ENCODE data around the gene CLEC1A.
"Not testable (repeated sequence)": the region's sequence is repeated elsewhere in the genome, so short reads cannot be mapped to it uniquely, and the experiment has no call there.

The CLEC1A gene

DNA sequence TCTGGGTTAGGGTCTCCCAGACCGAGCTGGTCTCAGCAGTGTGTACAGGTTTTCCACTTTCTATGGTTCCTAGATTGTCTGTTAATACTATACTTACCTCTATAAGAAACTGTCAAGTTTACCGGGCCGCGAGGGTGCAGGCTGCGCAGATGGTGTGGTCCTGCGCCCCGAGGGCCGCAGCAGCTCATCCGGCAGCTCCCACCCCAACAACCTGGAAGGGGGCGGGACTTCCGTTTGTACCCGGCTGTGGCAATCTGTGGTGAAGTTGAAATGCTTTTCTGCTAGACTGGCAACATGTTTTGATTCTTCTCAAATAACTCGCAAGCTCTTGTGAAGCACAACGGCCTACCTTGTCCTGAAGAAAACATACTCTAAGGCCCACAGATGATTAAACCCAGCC lies 68.3 kb downstream of the CLEC1A start, which contains the start of gene CLEC9A:
Gene CLEC9A (plus strand): TSS at position 237 of the 400 bp plus-strand sequence. CDS start 22,006 bp downstream, outside the sequence.
- Histone ChIP-seq H4K8ac (ENCODE audit: low read depth, low read length) (no peak within 1 kb of the TSS), H3K23ac (ENCODE audit: low read length) (no peak within 1 kb of the TSS), H2BK5ac (ENCODE audit: low read depth, low read length, poor library complexity) (no peak within 1 kb of the TSS), H3K9me3 (ENCODE audit: insufficient read depth, low read depth, low read length) (no peaks in the 10 kb centered on the region), H4K12ac (ENCODE audit: low read depth, low read length) (no peak within 1 kb of the TSS), H3K27ac (ENCODE audit: low read depth, low read length) (no peak within 1 kb of the TSS), H3K36me3 (ENCODE audit: control insufficient read depth in 1 of 2, insufficient read depth in 2 of 2, low read length in 2 of 2) (peaks cover 0 to 2% of the 10 kb centered on the region in 2 experiments), H4K91ac (ENCODE audit: low read depth, low read length) (no peak within 1 kb of the TSS), H2AFZ (ENCODE audit: insufficient read depth, low read length, poor library complexity) (no peak within 1 kb of the TSS), H2BK12ac (ENCODE audit: low read length) (no peak within 1 kb of the TSS), H3K4me3 (ENCODE audit: low read depth, low read length) (no peak within 1 kb of the TSS), H3K18ac (ENCODE audit: low read length) (no peak within 1 kb of the TSS), H3K9ac (ENCODE audit: low read length) (no peak within 1 kb of the TSS), H3K4me2 (ENCODE audit: low read length) (no peak within 1 kb of the TSS), H2AK5ac (ENCODE audit: low read length) (no peak within 1 kb of the TSS), H3K14ac (ENCODE audit: low read length) (no peak within 1 kb of the TSS), H3K79me2 (ENCODE audit: control insufficient read depth, insufficient read depth, low read length, poor library complexity) (no peaks in the 10 kb centered on the region), H3K4me1 (ENCODE audit: control insufficient read depth in 1 of 2, insufficient read depth in 2 of 2, low read length in 2 of 2) (no peaks in the 10 kb centered on the region), H3K4ac (ENCODE audit: low read depth, low read length) (no peak within 1 kb of the TSS), H2BK120ac (ENCODE audit: insufficient read depth, low read length, poor library complexity) (no peak within 1 kb of the TSS), H3K79me1 (ENCODE audit: low read length) (no peaks in the 10 kb centered on the region), H3K27me3 (ENCODE audit: insufficient read depth, low read length) (no peaks in the 10 kb centered on the region)
- DNase-seq = no peak
- no CpG with 5 or more reads among the region's 14 CpGs for WGBS (ENCODE audit: extremely low coverage, insufficient coverage, insufficient read length)

- Histone ChIP-seq H2BK12ac (ENCODE audit: low read length) (no peak overlapping the region), H2AK5ac (ENCODE audit: low read length) (no peak overlapping the region), H3K18ac (ENCODE audit: low read length) (no peak overlapping the region), H4K91ac (ENCODE audit: low read depth, low read length) (no peak overlapping the region), H3K9ac (ENCODE audit: low read length) (no peak overlapping the region), H3K36me3 (ENCODE audit: control insufficient read depth in 1 of 2, insufficient read depth in 2 of 2, low read length in 2 of 2) (peaks cover 0 to 2% of the 10 kb centered on the region in 2 experiments), H3K4me3 (ENCODE audit: low read depth, low read length) (no peak overlapping the region), H2BK120ac (ENCODE audit: insufficient read depth, low read length, poor library complexity) (no peak overlapping the region), H2BK5ac (ENCODE audit: low read depth, low read length, poor library complexity) (no peak overlapping the region), H3K4me1 (ENCODE audit: control insufficient read depth in 1 of 2, insufficient read depth in 2 of 2, low read length in 2 of 2) (no peaks in the 10 kb centered on the region), H3K79me1 (ENCODE audit: low read length) (no peaks in the 10 kb centered on the region), H3K4me2 (ENCODE audit: low read length) (no peak overlapping the region), H3K9me3 (ENCODE audit: insufficient read depth, low read depth, low read length) (no peaks in the 10 kb centered on the region), H2AFZ (ENCODE audit: insufficient read depth, low read length, poor library complexity) (no peak overlapping the region), H3K27me3 (ENCODE audit: insufficient read depth, low read length) (no peaks in the 10 kb centered on the region), H3K23ac (ENCODE audit: low read length) (no peak overlapping the region), H3K4ac (ENCODE audit: low read depth, low read length) (no peak overlapping the region), H3K27ac (ENCODE audit: low read depth, low read length) (no peak overlapping the region), H3K14ac (ENCODE audit: low read length) (no peak overlapping the region), H4K8ac (ENCODE audit: low read depth, low read length) (no peak overlapping the region), H3K79me2 (ENCODE audit: control insufficient read depth, insufficient read depth, low read length, poor library complexity) (no peaks in the 10 kb centered on the region), H4K12ac (ENCODE audit: low read depth, low read length) (no peak overlapping the region)
- WGBS (ENCODE audit: extremely low coverage, insufficient coverage, insufficient read length) = no CpG with 5 or more reads among the region's 4 CpGs
- DNase-seq = peak; percentile 65 to 70
These were observed 71.1 kb downstream of the CLEC1A start for GRCh38 chr12:10027721-10028120.

DNA sequence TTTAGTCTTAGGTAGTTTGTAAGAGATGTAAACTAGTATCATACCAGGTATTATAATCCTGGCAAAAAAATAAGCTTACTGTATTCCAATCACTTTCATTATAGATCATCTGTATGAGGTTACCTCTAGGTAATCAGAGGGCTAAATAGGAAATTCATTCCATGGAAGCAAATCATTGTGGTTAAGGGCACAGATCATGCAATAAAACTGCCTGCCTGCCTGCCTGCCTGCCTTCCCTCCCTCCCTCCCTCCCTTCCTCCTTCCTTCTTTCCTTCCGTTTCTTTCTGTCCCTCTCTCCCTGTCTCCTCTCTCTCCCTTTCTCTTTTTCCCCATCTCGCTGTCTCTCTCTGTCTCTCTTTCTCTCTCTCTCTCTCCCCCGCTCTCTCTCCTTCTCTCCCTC lies 71.5 kb downstream of the CLEC1A start:
- DNase-seq = no peak
- Histone ChIP-seq H3K9ac (ENCODE audit: low read length) (no peak overlapping the region), H2AK5ac (ENCODE audit: low read length) (no peak overlapping the region), H3K79me1 (ENCODE audit: low read length) (no peaks in the 10 kb centered on the region), H3K9me3 (ENCODE audit: insufficient read depth, low read depth, low read length) (no peaks in the 10 kb centered on the region), H3K27ac (ENCODE audit: low read depth, low read length) (no peak overlapping the region), H4K12ac (ENCODE audit: low read depth, low read length) (no peak overlapping the region), H3K4me1 (ENCODE audit: control insufficient read depth in 1 of 2, insufficient read depth in 2 of 2, low read length in 2 of 2) (no peaks in the 10 kb centered on the region), H2AFZ (ENCODE audit: insufficient read depth, low read length, poor library complexity) (no peak overlapping the region), H2BK120ac (ENCODE audit: insufficient read depth, low read length, poor library complexity) (no peak overlapping the region), H3K27me3 (ENCODE audit: insufficient read depth, low read length) (no peaks in the 10 kb centered on the region), H3K4ac (ENCODE audit: low read depth, low read length) (no peak overlapping the region), H3K4me2 (ENCODE audit: low read length) (no peak overlapping the region), H4K91ac (ENCODE audit: low read depth, low read length) (no peak overlapping the region), H3K4me3 (ENCODE audit: low read depth, low read length) (no peak overlapping the region), H3K36me3 (ENCODE audit: control insufficient read depth in 1 of 2, insufficient read depth in 2 of 2, low read length in 2 of 2) (peaks cover 0 to 2% of the 10 kb centered on the region in 2 experiments), H2BK12ac (ENCODE audit: low read length) (no peak overlapping the region), H3K23ac (ENCODE audit: low read length) (no peak overlapping the region), H2BK5ac (ENCODE audit: low read depth, low read length, poor library complexity) (no peak overlapping the region), H3K18ac (ENCODE audit: low read length) (no peak overlapping the region), H3K79me2 (ENCODE audit: control insufficient read depth, insufficient read depth, low read length, poor library complexity) (no peaks in the 10 kb centered on the region), H4K8ac (ENCODE audit: low read depth, low read length) (no peak overlapping the region), H3K14ac (ENCODE audit: low read length) (no peak overlapping the region)
- WGBS (ENCODE audit: extremely low coverage, insufficient coverage, insufficient read length) = no CpG with 5 or more reads among the region's 3 CpGs

- no CpG with 5 or more reads among the region's 4 CpGs for WGBS (ENCODE audit: extremely low coverage, insufficient coverage, insufficient read length)
- not testable (repeated sequence) for H3K27ac ChIP-seq (ENCODE audit: low read depth, low read length); H3K4me1 ChIP-seq (ENCODE audit: control insufficient read depth in 1 of 2, insufficient read depth in 2 of 2, low read length in 2 of 2)
These were observed 72.1 kb downstream of the CLEC1A start for GRCh38 chr12:10026666-10027065.

More at GRCh38 chr12:10026666-10027065, 72.1 kb downstream of the CLEC1A start:
- not testable (repeated sequence) for H4K8ac ChIP-seq (ENCODE audit: low read depth, low read length); H4K12ac ChIP-seq (ENCODE audit: low read depth, low read length); H3K79me1 ChIP-seq (ENCODE audit: low read length); H2AFZ ChIP-seq (ENCODE audit: insufficient read depth, low read length, poor library complexity); H3K9ac ChIP-seq (ENCODE audit: low read length); H2BK12ac ChIP-seq (ENCODE audit: low read length); H2BK120ac ChIP-seq (ENCODE audit: insufficient read depth, low read length, poor library complexity); DNase-seq; H3K36me3 ChIP-seq (ENCODE audit: control insufficient read depth in 1 of 2, insufficient read depth in 2 of 2, low read length in 2 of 2); H3K27me3 ChIP-seq (ENCODE audit: insufficient read depth, low read length); H3K14ac ChIP-seq (ENCODE audit: low read length); H3K9me3 ChIP-seq (ENCODE audit: insufficient read depth, low read depth, low read length); H3K79me2 ChIP-seq (ENCODE audit: control insufficient read depth, insufficient read depth, low read length, poor library complexity); H4K91ac ChIP-seq (ENCODE audit: low read depth, low read length); H3K23ac ChIP-seq (ENCODE audit: low read length); H3K18ac ChIP-seq (ENCODE audit: low read length); H3K4me2 ChIP-seq (ENCODE audit: low read length); H2AK5ac ChIP-seq (ENCODE audit: low read length); H3K4me3 ChIP-seq (ENCODE audit: low read depth, low read length); H3K4ac ChIP-seq (ENCODE audit: low read depth, low read length); H2BK5ac ChIP-seq (ENCODE audit: low read depth, low read length, poor library complexity)
